Astrocyte (in vitro differentiated cells and primary cell): Measurements from ENCODE around the gene TTLL5. TPM values are rescaled to one million over a fixed set of nuclear protein-coding genes. Genes with fewer than 3 reads are reported as not detected.

Source experiments
- DNase-seq: peaks from one replicate; pipeline ENCODE4 v3.0.0-alpha.2; 2010; ENCODE audit warnings: low read depth
- FAIRE-seq: peaks from 2 replicates; lab custom pipeline; 2011; peaks lifted over from hg19 to GRCh38; lab: Jason Lieb, UNC
- H2AFZ ChIP-seq: 2 replicates; pipeline ENCODE4 v1.6.0; 2012; ENCODE audit warnings: low read depth, low read length, inconsistent platforms
- H3K27ac ChIP-seq: 2 replicates; pipeline ENCODE4 v1.5.1; 2011; ENCODE audit warnings: low read depth, low read length, inconsistent platforms
- H3K27me3 ChIP-seq: 2 replicates; pipeline ENCODE4 v1.6.0; 2011; ENCODE audit warnings: low read length, inconsistent platforms; ENCODE audit not compliant: insufficient read depth
- H3K36me3 ChIP-seq: 2 replicates; pipeline ENCODE4 v1.5.1; 2011; ENCODE audit warnings: low read length, inconsistent platforms; ENCODE audit not compliant: insufficient read depth
- H3K4me1 ChIP-seq: 2 replicates; pipeline ENCODE4 v1.5.1; 2011; ENCODE audit warnings: low read length, inconsistent platforms; ENCODE audit not compliant: insufficient read depth
- H3K4me2 ChIP-seq: 2 replicates; pipeline ENCODE4 v1.6.0; 2012; ENCODE audit warnings: low read length, inconsistent platforms
- H3K4me3 ChIP-seq: 2 replicates; pipeline ENCODE4 v1.5.1; 2011; ENCODE audit warnings: low read depth, mild to moderate bottlenecking, low read length, inconsistent platforms; ENCODE audit not compliant: insufficient read depth
- H3K79me2 ChIP-seq: 2 replicates; pipeline ENCODE4 v1.6.0; 2012; ENCODE audit warnings: mild to moderate bottlenecking, low read length, inconsistent platforms; ENCODE audit not compliant: insufficient read depth
- H3K9ac ChIP-seq: 2 replicates; pipeline ENCODE4 v1.6.0; 2012; ENCODE audit warnings: mild to moderate bottlenecking, low read length, inconsistent platforms
- H3K9me3 ChIP-seq: 2 replicates; pipeline ENCODE4 v1.5.1; 2012; ENCODE audit warnings: low read depth, mild to moderate bottlenecking, low read length, inconsistent platforms; ENCODE audit not compliant: insufficient read depth
- H4K20me1 ChIP-seq: 2 replicates; pipeline ENCODE4 v1.6.0; 2012; ENCODE audit warnings: low read length, inconsistent platforms; ENCODE audit not compliant: insufficient read depth
- H3K27ac Mint-ChIP-seq: one replicate; pipeline ENCODE4 v1.8.0; 2021; ENCODE audit warnings: mild to moderate bottlenecking, mixed read lengths; ENCODE audit not compliant: unreplicated experiment
- H3K27me3 Mint-ChIP-seq: one replicate; pipeline ENCODE4 v1.8.0; 2021; ENCODE audit warnings: low read depth, mixed read lengths; ENCODE audit not compliant: unreplicated experiment
- H3K36me3 Mint-ChIP-seq: one replicate; pipeline ENCODE4 v1.8.0; 2021; ENCODE audit warnings: low read depth, mixed read lengths; ENCODE audit not compliant: unreplicated experiment
- H3K4me1 Mint-ChIP-seq: one replicate; pipeline ENCODE4 v1.8.0; 2021; ENCODE audit warnings: low read depth, mixed read lengths; ENCODE audit not compliant: unreplicated experiment
- H3K4me3 Mint-ChIP-seq: one replicate; pipeline ENCODE4 v1.8.0; 2021; ENCODE audit warnings: mild to moderate bottlenecking, moderate library complexity, mixed read lengths; ENCODE audit not compliant: unreplicated experiment
- H3K9me3 Mint-ChIP-seq: one replicate; pipeline ENCODE4 v1.8.0; 2021; ENCODE audit warnings: mild to moderate bottlenecking, mixed read lengths; ENCODE audit not compliant: unreplicated experiment
- CTCF ChIP-seq: IDR thresholded peaks from 2 replicates; pipeline ENCODE4 v1.5.1; 2011; ENCODE audit warnings: low read depth, mild to moderate bottlenecking, inconsistent platforms, low read length, moderate library complexity; ENCODE audit not compliant: insufficient read depth
- EZH2 ChIP-seq: IDR thresholded peaks from 2 replicates; pipeline ENCODE4 v1.6.1; 2012; ENCODE audit warnings: mild to moderate bottlenecking, low read length, inconsistent platforms; ENCODE audit not compliant: insufficient read depth
- total RNA-seq: library from RNA; stranded (reverse); gene quantifications from 2 replicates; pipeline ENCODE4 v1.2.1, GENCODE V29; 2021

Gene TTLL5
- total RNA-seq, 1 donor from 2014 or later: 24.0 TPM

DNA sequence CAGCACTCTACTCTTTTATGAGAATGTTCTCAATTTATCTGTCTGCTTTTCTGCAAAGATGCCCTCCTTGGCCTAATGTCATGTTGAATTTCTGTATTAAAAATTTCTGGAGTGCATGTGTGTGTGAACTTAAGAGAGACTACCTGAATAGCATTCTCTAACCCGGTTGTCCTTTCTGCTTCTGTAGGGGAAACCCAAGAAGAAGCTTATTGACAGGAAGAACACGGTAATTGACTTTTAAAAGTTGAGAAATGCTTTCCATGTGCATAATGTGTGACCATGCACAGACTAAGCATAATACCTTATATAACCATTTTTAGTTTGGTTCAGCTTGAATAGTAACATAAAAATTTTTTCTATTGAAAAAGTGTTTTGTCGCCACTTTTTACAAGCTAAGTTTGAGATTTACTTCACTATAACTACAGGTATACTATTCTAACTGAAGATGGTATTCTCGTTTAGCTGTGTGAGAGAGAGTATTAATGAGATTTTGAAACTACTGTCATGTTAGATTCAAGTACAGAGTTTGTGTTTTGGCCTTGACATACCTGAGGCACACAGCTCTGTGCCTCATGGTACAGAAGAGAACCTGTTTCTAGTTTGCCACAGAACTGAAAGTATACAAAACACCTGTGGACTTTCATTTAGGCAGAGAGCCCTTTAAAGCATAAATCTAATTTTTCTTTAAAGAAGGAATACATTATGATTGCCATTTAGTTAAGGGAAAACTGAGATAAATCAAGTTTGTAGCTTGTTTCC, 96.8 kb downstream of the TTLL5 start:
- H3K27me3 Mint-ChIP-seq: no peaks in the 10 kb centered on the region
- Histone ChIP-seq H4K20me1 (no peaks in the 10 kb centered on the region), H3K27ac (no peak overlapping the region), H3K79me2 (no peaks in the 10 kb centered on the region), H3K9ac (no peak overlapping the region), H2AFZ (no peak overlapping the region), H3K4me2 (no peak overlapping the region), H3K4me1 (no peaks in the 10 kb centered on the region), H3K9me3 (no peaks in the 10 kb centered on the region), H3K27me3 (no peaks in the 10 kb centered on the region), H3K4me3 (no peak overlapping the region), H3K36me3 (no peaks in the 10 kb centered on the region)
- H3K27ac Mint-ChIP-seq: no peak overlapping the region
- H3K4me1 Mint-ChIP-seq: peaks cover 4% of the 10 kb centered on the region
- DNase-seq: no peak
- peaks cover 2% of the 10 kb centered on the region for H3K9me3 Mint-ChIP-seq
- TF ChIP-seq EZH2: no peak
- TF ChIP-seq CTCF: no peak
- FAIRE-seq: no peak
- H3K36me3 Mint-ChIP-seq: peaks cover 11% of the 10 kb centered on the region
- no peak overlapping the region for H3K4me3 Mint-ChIP-seq

DNA sequence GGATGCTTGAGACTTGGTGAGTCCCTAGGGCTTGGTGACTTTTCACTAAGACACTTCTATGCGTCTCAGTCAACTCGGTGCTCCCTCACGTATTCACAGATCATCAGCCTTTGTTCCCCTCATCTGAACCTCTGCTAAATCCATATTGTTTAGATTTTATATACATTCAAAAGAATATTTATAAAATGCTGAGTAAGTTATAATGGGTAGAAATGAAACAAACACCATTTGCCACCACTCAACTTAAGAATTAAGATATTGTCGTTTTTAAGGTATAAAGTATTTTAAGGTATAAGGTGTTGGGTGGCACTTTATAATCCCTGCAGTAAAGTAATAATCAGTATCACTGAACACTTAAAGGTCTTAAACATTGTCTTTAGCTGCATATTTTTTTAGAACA, 103.0 kb downstream of the TTLL5 start:
- TF ChIP-seq CTCF: no peak
- TF ChIP-seq EZH2: no peak
- no peak for FAIRE-seq
- Histone ChIP-seq H3K9me3 (no peaks in the 10 kb centered on the region), H3K27me3 (no peaks in the 10 kb centered on the region), H3K27ac (no peak overlapping the region), H3K4me3 (no peak overlapping the region), H3K79me2 (no peaks in the 10 kb centered on the region), H3K36me3 (no peaks in the 10 kb centered on the region), H3K4me2 (no peak overlapping the region), H3K9ac (no peak overlapping the region), H4K20me1 (no peaks in the 10 kb centered on the region), H3K4me1 (peaks cover 9% of the 10 kb centered on the region), H2AFZ (no peak overlapping the region)
- Mint-ChIP-seq H3K4me3 (no peak overlapping the region), H3K27ac (no peak overlapping the region), H3K36me3 (peaks cover 3% of the 10 kb centered on the region), H3K4me1 (no peaks in the 10 kb centered on the region), H3K27me3 (no peaks in the 10 kb centered on the region), H3K9me3 (no peaks in the 10 kb centered on the region)
- no peak for DNase-seq

DNA sequence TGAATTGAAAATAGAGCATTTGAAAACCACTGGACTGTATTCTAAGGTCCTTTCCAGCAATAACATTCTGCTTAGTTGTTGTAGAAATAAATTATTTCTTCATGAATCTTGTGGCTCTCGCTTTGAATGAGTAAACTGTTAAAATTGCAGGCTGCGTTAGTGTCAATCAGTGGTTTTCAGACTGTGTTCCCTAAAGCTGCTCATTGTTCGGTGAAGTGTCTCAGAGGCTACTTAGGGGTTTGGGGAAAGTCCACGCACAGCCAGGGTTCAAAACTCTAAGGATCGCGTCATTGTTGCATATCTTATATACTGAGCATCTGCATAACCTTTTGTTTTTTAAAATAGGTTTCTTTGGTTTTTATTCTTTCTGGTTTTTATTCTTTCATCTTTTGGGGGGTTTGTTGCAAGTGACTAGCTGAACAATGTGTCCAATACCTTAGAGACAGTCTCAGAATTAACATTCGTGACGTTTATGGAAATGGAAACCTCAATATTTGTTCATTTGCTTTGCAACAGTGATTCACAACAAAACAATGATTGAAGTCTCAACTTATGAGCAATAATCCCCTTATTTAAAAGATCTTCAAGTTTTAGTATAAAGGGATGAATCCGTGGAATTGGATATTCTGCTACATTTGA, 108.1 kb downstream of the TTLL5 start:
- H3K4me2 ChIP-seq: peak overlapping the region; percentile 27

More for the DNA sequence above, 108.1 kb downstream of the TTLL5 start:
- Histone ChIP-seq H4K20me1 (no peaks in the 10 kb centered on the region), H2AFZ (no peak overlapping the region), H3K36me3 (no peaks in the 10 kb centered on the region), H3K4me3 (no peak overlapping the region), H3K27me3 (no peaks in the 10 kb centered on the region), H3K9ac (peak overlapping the region; percentile 17), H3K4me1 (peaks cover 12% of the 10 kb centered on the region), H3K79me2 (no peaks in the 10 kb centered on the region), H3K9me3 (no peaks in the 10 kb centered on the region), H3K27ac (peak overlapping the region; percentile 56)
- H3K4me3 Mint-ChIP-seq: no peak overlapping the region
- no peak for TF ChIP-seq EZH2
- no peak for TF ChIP-seq CTCF
- H3K4me1 Mint-ChIP-seq: no peaks in the 10 kb centered on the region
- H3K9me3 Mint-ChIP-seq: no peaks in the 10 kb centered on the region
- FAIRE-seq (no peak), DNase-seq (peak; percentile 72)
- no peaks in the 10 kb centered on the region for H3K27me3 Mint-ChIP-seq
- no peak overlapping the region for H3K27ac Mint-ChIP-seq
- H3K36me3 Mint-ChIP-seq: no peaks in the 10 kb centered on the region
